ENCODE data around the gene IRS2. TPM values are rescaled to one million over a fixed set of nuclear protein-coding genes. Genes with fewer than 3 reads are reported as not detected.
"Not testable (repeated sequence)": the region's sequence is repeated elsewhere in the genome, so short reads cannot be mapped to it uniquely, and the experiment has no call there.

The IRS2 gene
- total RNA-seq, 2 donors from 2014 or later, result 2.3 to 2.7 TPM

DNA sequence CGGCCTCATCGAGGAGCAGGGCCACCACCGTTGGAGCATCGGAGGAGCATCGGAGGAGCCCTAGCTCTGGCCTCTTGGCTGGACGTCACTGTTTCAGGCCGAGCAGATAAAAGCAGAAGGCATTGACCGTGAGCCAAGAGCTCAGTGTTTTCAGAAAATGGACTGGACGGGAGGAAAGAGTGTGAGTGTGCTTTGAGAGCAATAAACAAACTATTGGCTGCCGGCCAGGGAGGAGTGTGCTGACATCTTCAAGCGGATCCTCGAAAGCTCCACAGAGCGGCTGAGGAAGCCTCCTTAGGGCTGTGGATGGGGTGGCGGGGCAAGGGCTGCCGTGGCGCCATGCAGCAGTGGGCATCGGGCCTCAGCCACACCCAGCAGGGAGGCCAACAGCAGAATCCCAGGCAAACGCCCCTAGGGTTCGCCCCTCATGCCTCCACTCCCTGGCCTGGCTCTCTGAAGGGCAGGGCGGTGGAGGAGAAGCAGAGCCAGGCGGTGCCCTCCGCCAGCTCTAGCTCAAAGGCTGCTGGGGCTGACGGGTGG is 41.8 kb downstream of the IRS2 start:
- Mint-ChIP-seq H3K9me3 (no peaks in the 10 kb centered on the region), H3K36me3 (ENCODE audit: low read depth) (no peaks in the 10 kb centered on the region), H3K27ac (no peak overlapping the region), H3K4me1 (peaks cover 9% of the 10 kb centered on the region), H3K27me3 (peaks cover 3% of the 10 kb centered on the region), H3K4me3 (no peak overlapping the region)
- no peak for ATAC-seq (replicated peaks)

DNA sequence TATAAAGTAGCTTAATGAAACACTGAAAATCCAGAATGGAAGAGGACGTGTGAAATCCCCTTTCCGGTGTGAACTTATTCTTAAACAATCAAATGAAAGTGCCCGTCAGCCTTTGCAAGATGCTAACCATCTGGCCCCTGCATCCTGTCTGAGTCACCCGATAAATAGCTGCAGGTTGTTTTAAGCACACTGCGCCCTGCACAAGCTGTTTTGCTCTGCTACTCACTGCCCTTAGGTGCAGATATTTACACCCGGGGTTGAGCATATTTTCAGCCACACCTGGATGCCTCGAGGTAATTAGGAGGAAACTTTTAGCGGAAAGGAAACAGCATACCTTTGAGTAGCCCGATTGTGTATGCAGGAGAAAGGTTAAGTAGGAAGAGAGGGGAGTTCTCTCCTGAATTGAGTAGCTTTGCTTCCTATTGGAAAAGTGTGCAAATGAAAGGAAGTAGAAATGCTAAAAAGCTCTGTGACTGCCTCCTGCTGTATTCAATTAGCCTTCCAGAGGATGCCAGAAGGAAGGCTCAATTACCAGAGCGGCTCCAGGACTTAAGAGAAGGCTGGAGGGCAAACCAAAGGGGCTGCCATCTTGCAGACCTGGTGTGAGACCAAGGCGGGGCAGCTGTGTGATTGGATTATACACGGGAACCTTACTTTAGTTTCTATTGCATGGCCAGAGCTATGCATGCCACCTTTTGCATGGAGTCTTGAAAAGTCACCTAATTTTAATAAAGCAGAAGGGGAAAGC is 42.5 kb downstream of the IRS2 start:
- Mint-ChIP-seq H3K4me3 (no peak overlapping the region), H3K36me3 (ENCODE audit: low read depth) (no peaks in the 10 kb centered on the region), H3K9me3 (no peaks in the 10 kb centered on the region), H3K27me3 (peaks cover 3% of the 10 kb centered on the region), H3K27ac (no peak overlapping the region), H3K4me1 (peaks cover 9% of the 10 kb centered on the region)
- ATAC-seq (replicated peaks), result peak; percentile 57

DNA sequence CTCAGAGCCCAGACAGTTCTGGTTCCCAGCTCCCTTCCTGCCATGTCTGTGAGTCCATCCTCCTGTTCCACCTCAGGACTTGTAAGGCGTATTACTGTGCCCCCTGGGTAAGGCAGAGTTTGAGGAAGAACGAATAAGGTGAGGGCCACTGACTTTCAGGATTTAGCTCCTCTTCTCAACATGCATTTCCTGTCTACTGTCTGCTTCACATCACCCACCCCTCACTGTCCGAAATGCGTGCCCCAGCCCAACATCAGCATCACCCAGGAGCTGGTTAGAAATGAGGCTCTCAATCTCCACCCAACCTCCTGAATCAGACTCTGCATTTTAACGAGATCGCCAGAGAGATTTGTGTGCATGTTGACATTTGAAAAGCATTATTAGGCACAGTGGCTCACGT is 44.4 kb downstream of the IRS2 start:
- peaks cover 13% of the 10 kb centered on the region for H3K4me1 Mint-ChIP-seq
- no peak overlapping the region for H3K4me3 Mint-ChIP-seq
- H3K9me3 Mint-ChIP-seq, result no peaks in the 10 kb centered on the region
- ATAC-seq (replicated peaks), result no peak
- H3K36me3 Mint-ChIP-seq (ENCODE audit: low read depth), result no peaks in the 10 kb centered on the region
- H3K27me3 Mint-ChIP-seq, result peaks cover 3% of the 10 kb centered on the region
- no peak overlapping the region for H3K27ac Mint-ChIP-seq

DNA sequence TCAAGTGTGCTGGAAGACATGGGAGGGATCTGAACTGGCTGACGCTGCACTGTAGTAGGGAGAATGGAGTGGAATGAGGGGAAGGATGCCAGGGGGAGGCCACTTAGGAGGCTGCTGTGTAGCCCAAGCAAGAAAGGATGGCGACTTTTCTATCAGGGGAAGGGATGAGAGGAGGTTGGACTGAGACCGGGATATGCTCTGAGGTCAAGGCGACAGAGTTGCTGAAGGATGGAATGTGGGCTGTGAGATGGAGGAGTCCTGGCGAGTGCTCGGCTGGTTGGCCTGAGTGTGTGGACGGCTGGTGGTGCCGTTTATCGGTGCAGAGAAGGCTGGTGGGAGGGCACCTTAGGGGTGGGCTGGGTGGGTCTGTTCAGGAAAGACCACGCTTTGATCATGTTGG is 45.7 kb downstream of the IRS2 start:
- no peak for ATAC-seq (replicated peaks)
- Mint-ChIP-seq H3K4me1 (peaks cover 13% of the 10 kb centered on the region), H3K27me3 (peaks cover 3% of the 10 kb centered on the region), H3K27ac (no peak overlapping the region), H3K4me3 (no peak overlapping the region), H3K9me3 (no peaks in the 10 kb centered on the region), H3K36me3 (ENCODE audit: low read depth) (no peaks in the 10 kb centered on the region)

- ATAC-seq (replicated peaks), result no peak
- no peak overlapping the region for H3K4me3 Mint-ChIP-seq
- H3K27me3 Mint-ChIP-seq, result peaks cover 3% of the 10 kb centered on the region
- H3K9me3 Mint-ChIP-seq, result no peaks in the 10 kb centered on the region
- H3K4me1 Mint-ChIP-seq, result peaks cover 13% of the 10 kb centered on the region
- no peak overlapping the region for H3K27ac Mint-ChIP-seq
- no peaks in the 10 kb centered on the region for H3K36me3 Mint-ChIP-seq (ENCODE audit: low read depth)
These were observed 46.3 kb downstream of the IRS2 start for GRCh38 chr13:109740121-109740520.

GRCh38 chr13:109738298-109738746 is 48.1 kb downstream of the IRS2 start:
- H3K9me3 Mint-ChIP-seq, result no peaks in the 10 kb centered on the region
- no peaks in the 10 kb centered on the region for H3K27me3 Mint-ChIP-seq
- no peak for ATAC-seq (replicated peaks)
- H3K4me3 Mint-ChIP-seq, result no peak overlapping the region
- H3K27ac Mint-ChIP-seq, result no peak overlapping the region
- peaks cover 12% of the 10 kb centered on the region for H3K4me1 Mint-ChIP-seq
- no peaks in the 10 kb centered on the region for H3K36me3 Mint-ChIP-seq (ENCODE audit: low read depth)

DNA sequence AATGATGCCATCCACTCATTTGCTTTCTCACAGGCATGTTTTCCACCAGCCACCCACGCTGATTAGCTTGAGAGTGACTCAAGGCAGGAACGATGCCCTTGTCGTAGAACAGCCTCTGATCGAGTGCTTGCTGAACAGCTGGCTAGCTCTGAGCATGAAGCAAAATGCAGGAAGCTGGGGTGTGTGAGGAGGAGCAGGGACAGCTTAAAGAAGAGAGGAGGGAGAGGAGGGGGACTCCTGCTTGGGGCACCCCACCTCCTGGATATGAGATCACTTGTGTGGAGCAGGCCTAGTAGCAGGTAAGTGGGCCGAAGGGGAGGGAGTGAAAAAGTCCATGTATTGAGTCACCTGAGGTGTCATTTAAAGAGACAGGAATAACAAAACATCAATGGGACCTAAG is 48.8 kb downstream of the IRS2 start:
- H3K27me3 Mint-ChIP-seq, result no peaks in the 10 kb centered on the region
- H3K36me3 Mint-ChIP-seq (ENCODE audit: low read depth), result no peaks in the 10 kb centered on the region
- peaks cover 15% of the 10 kb centered on the region for H3K4me1 Mint-ChIP-seq
- H3K9me3 Mint-ChIP-seq, result no peaks in the 10 kb centered on the region
- ATAC-seq (replicated peaks), result peak; percentile 14
- H3K27ac Mint-ChIP-seq, result no peak overlapping the region
- no peak overlapping the region for H3K4me3 Mint-ChIP-seq

DNA sequence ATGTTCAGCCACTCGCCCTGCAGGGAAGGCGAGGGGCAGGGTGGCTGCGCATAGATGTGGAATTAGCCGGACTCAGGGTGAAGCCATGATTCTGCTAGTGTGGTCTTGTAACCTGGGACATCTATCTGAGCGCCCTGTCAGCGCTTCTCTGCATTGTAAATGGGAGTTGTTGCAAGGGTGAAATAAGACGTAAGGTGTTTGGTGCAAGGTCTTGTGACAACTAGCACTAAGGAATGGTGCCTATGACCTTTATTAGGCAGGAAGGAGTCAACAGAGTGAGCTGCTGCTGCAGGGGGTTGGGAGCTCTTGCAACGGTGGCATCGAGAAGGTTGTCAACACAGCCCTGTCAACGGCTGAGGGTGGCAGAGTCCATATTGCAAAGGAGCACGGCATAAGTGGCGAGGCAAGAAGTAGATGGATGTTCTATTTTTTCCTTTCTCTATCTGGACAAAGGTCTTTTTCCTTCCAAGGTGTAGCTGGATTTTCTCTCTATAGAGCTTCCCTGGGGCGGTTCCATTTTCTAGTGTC is 49.3 kb downstream of the IRS2 start:
- H3K27me3 Mint-ChIP-seq, result peaks cover under 1% of the 10 kb centered on the region
- H3K4me1 Mint-ChIP-seq, result peaks cover 15% of the 10 kb centered on the region
- no peaks in the 10 kb centered on the region for H3K36me3 Mint-ChIP-seq (ENCODE audit: low read depth)
- no peak overlapping the region for H3K27ac Mint-ChIP-seq
- ATAC-seq (replicated peaks), result no peak
- no peaks in the 10 kb centered on the region for H3K9me3 Mint-ChIP-seq
- H3K4me3 Mint-ChIP-seq, result no peak overlapping the region

DNA sequence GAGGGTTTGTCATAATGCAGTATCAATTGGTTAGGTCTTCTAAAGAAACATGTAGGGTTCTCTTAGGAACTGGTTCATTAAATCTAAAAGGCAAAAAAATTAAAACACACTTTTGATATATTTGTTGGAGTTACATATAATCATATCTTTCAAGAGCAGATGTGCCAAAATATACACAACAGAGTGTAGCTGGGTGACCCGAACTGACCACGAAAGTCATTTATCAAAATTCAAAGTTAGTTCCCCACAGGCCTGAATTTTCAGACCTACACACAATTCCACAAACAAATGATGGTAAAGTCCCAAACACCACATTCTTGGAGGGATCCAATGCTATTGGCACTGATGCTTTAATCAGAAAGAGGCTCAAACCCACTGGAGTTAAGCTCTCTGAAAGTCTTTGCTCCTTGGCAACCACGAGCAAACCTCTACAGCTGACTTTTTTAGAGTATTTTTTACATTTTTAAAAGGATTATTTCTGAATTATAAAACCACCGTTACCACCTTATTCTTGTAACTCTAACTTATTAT is 50.9 kb downstream of the IRS2 start:
- H3K27ac Mint-ChIP-seq, result no peak overlapping the region
- H3K4me1 Mint-ChIP-seq, result peaks cover 15% of the 10 kb centered on the region
- peaks cover 4% of the 10 kb centered on the region for H3K27me3 Mint-ChIP-seq
- ATAC-seq (replicated peaks), result no peak
- H3K9me3 Mint-ChIP-seq, result no peaks in the 10 kb centered on the region
- no peak overlapping the region for H3K4me3 Mint-ChIP-seq
- H3K36me3 Mint-ChIP-seq (ENCODE audit: low read depth), result no peaks in the 10 kb centered on the region

- ATAC-seq (replicated peaks), result no peak
- peaks cover 15% of the 10 kb centered on the region for H3K4me1 Mint-ChIP-seq
- no peaks in the 10 kb centered on the region for H3K9me3 Mint-ChIP-seq
- peaks cover 10% of the 10 kb centered on the region for H3K27me3 Mint-ChIP-seq
- H3K4me3 Mint-ChIP-seq, result no peak overlapping the region
- no peaks in the 10 kb centered on the region for H3K36me3 Mint-ChIP-seq (ENCODE audit: low read depth)
- H3K27ac Mint-ChIP-seq, result no peak overlapping the region
These were observed 52.2 kb downstream of the IRS2 start for GRCh38 chr13:109734002-109734785.

DNA sequence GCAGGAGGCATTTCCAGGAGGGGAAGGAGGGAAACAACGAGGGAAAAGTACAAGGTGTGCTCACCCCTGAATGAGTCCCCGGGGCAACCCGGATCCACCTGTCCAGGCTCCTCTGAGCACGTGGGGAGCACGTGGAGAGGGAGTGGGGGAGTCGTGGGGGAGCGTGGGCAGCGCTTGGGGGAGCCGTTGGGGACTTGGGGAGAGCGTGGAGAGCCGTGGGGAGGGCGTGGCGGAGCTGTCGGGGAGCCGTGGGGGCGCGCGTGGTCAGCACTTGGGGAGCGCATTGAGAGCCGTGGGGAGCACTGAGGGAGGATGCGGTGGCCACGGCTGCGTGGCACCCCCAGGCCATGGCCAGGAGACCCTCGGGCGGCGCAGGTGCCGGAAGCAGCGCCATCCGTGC is 52.8 kb downstream of the IRS2 start:
- ATAC-seq (replicated peaks), result no peak
- no peaks in the 10 kb centered on the region for H3K36me3 Mint-ChIP-seq (ENCODE audit: low read depth)
- H3K27me3 Mint-ChIP-seq, result peaks cover 14% of the 10 kb centered on the region
- no peaks in the 10 kb centered on the region for H3K9me3 Mint-ChIP-seq
- H3K4me1 Mint-ChIP-seq, result peaks cover 15% of the 10 kb centered on the region
- no peak overlapping the region for H3K27ac Mint-ChIP-seq
- H3K4me3 Mint-ChIP-seq, result peak overlapping the region; percentile 45

GRCh38 chr13:109732470-109733170 is 53.8 kb downstream of the IRS2 start:
- H3K4me3 Mint-ChIP-seq, result peak overlapping the region; percentile 64

GRCh38 chr13:109730812-109731335 is 55.5 kb downstream of the IRS2 start:
- peaks cover 11% of the 10 kb centered on the region for H3K4me1 Mint-ChIP-seq
- no peaks in the 10 kb centered on the region for H3K9me3 Mint-ChIP-seq

More at GRCh38 chr13:109732470-109733170, 53.8 kb downstream of the IRS2 start:
- not testable (repeated sequence) for ATAC-seq (replicated peaks); H3K9me3 Mint-ChIP-seq; H3K36me3 Mint-ChIP-seq (ENCODE audit: low read depth); H3K27ac Mint-ChIP-seq
- Mint-ChIP-seq H3K4me1 (peaks cover 13% of the 10 kb centered on the region), H3K27me3 (peaks cover 20% of the 10 kb centered on the region)

More at GRCh38 chr13:109730812-109731335, 55.5 kb downstream of the IRS2 start:
- ATAC-seq (replicated peaks), result no peak
- H3K36me3 Mint-ChIP-seq (ENCODE audit: low read depth), result no peaks in the 10 kb centered on the region
- H3K27me3 Mint-ChIP-seq, result peaks cover 23% of the 10 kb centered on the region
- H3K4me3 Mint-ChIP-seq, result no peak overlapping the region
- no peak overlapping the region for H3K27ac Mint-ChIP-seq

Data from activated T-helper 17 cell treated with anti-CD3 and anti-CD28 coated beads, Interleukin-2, amount 50 U/mL, for 72 hours (primary cell).